SU-DHL-6 (cell line): ENCODE results near the gene RELL1.

ENCODE experiments used
- EZH2phosphoT487 ChIP-seq: fragments of 200-600 bp; sonication (generic), shearing (Covaris generic); conservative IDR thresholded peaks from 2 replicates; pipeline ENCODE4 v1.6.1; 2018; ENCODE audit warnings: mild to moderate bottlenecking, antibody characterized with exemption, low read length, moderate library complexity, mixed read lengths
- TF ChIP-seq, protein P1 (sequence below): fragments of 200-600 bp; sonication (generic); IDR thresholded peaks from one replicate; pipeline ENCODE4 v1.5.1; 2017; ENCODE audit warnings: antibody characterized with exemption, mild to moderate bottlenecking, low read length, moderate library complexity; ENCODE audit not compliant: insufficient read depth, poor library complexity, severe bottlenecking

DNA sequence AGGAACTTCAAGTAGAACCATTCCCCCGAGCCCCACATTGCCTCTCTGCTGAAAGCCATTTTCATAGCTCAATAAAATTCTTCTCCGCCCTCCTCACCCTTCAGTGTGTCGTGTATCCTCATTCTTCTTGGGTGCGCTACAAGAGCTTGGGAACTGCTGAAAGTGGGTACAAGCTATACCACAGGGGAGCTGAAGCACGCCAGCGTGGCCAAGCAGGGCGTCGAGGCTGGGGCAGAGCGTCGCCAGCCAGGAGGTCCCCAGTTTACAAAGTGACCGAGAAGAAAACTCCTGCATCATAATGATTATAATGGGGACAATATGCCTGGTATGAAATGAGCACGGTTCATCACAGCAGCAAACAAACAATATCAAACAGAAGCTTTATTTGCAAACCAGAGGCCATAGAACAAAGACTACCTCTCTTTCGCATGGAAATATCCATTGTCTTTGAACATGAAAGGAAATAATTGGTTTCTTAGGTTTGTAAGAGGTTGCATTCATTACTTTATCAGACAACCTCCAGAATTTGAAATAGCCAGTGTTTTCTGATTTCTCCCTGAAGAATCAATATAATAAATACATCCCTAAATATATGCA is 34.3 kb downstream of the RELL1 start:
- TF ChIP-seq, protein P1, sequence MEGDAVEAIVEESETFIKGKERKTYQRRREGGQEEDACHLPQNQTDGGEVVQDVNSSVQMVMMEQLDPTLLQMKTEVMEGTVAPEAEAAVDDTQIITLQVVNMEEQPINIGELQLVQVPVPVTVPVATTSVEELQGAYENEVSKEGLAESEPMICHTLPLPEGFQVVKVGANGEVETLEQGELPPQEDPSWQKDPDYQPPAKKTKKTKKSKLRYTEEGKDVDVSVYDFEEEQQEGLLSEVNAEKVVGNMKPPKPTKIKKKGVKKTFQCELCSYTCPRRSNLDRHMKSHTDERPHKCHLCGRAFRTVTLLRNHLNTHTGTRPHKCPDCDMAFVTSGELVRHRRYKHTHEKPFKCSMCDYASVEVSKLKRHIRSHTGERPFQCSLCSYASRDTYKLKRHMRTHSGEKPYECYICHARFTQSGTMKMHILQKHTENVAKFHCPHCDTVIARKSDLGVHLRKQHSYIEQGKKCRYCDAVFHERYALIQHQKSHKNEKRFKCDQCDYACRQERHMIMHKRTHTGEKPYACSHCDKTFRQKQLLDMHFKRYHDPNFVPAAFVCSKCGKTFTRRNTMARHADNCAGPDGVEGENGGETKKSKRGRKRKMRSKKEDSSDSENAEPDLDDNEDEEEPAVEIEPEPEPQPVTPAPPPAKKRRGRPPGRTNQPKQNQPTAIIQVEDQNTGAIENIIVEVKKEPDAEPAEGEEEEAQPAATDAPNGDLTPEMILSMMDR = no peak
- no peak for TF ChIP-seq EZH2phosphoT487
